ENCODE data around the gene RHOB. TPM values are rescaled to one million over a fixed set of nuclear protein-coding genes. Genes with fewer than 3 reads are reported as not detected.
A peak's percentile ranks its signal among the peaks of the same experiment; 100 is the strongest.

RHOB gene
- total RNA-seq, 4 donors from 2014 or later = 809 to 1,532 (median 1,203) TPM

DNA sequence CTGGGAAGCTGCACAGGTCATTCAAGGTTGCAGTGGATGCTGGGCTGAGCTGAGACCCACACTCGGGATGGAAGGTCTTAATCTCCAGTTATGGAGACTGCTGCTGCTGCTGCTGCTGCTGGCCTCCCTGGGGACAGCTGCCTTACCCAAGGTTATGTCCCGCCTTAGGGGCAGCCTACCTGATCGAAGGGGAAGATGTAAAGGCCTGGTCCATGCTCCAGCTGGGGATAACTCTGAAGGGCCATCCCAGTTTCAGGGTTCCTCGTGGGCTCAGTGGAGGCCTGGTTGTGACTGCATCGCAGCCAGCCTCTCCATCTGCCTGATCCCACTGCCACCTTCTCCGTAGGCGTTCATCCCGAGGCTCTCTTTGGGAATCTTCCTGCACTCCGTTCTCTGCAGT is 33.0 kb downstream of the RHOB start:
- Histone ChIP-seq H3K9me3 (no peaks in the 10 kb centered on the region), H3K4me1 (peaks cover 0 to 39% (median 27%) of the 10 kb centered on the region in 4 donors), H3K27me3 (no peaks in the 10 kb centered on the region), H3K27ac (replicated peaks in 1 of 4) (no peak overlapping the region), H3K4me3 (no peak overlapping the region), H3K36me3 (no peaks in the 10 kb centered on the region)
- TF ChIP-seq, protein P1, sequence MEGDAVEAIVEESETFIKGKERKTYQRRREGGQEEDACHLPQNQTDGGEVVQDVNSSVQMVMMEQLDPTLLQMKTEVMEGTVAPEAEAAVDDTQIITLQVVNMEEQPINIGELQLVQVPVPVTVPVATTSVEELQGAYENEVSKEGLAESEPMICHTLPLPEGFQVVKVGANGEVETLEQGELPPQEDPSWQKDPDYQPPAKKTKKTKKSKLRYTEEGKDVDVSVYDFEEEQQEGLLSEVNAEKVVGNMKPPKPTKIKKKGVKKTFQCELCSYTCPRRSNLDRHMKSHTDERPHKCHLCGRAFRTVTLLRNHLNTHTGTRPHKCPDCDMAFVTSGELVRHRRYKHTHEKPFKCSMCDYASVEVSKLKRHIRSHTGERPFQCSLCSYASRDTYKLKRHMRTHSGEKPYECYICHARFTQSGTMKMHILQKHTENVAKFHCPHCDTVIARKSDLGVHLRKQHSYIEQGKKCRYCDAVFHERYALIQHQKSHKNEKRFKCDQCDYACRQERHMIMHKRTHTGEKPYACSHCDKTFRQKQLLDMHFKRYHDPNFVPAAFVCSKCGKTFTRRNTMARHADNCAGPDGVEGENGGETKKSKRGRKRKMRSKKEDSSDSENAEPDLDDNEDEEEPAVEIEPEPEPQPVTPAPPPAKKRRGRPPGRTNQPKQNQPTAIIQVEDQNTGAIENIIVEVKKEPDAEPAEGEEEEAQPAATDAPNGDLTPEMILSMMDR (IDR thresholded peaks at IDR 0.05) = no peak
- TF ChIP-seq POLR2A (IDR thresholded peaks at IDR 0.05; ENCODE audit: low read depth) (no peak), EP300 (IDR thresholded peaks at IDR 0.05) (no peak), POLR2AphosphoS5 (IDR thresholded peaks at IDR 0.05) (no peak)
- WGBS = 86% methylated on average over 7 of the region's 9 CpGs
- intact Hi-C loops (cut with DNase I) = no loop called here
- no peak for DNase-seq (ENCODE audit: extremely low spot score)

- Histone ChIP-seq H3K36me3 (no peaks in the 10 kb centered on the region), H3K27ac (replicated peaks in 1 of 4) (no peak overlapping the region), H3K4me3 (no peak overlapping the region), H3K27me3 (no peaks in the 10 kb centered on the region), H3K9me3 (no peaks in the 10 kb centered on the region), H3K4me1 (peaks cover 0 to 48% (median 30%) of the 10 kb centered on the region in 4 donors)
- DNase-seq (ENCODE audit: extremely low spot score) = no peak
- intact Hi-C loops (cut with DNase I) = no loop called here
- TF ChIP-seq, protein P1 (IDR thresholded peaks at IDR 0.05) = no peak
- no peak for TF ChIP-seq EP300 (IDR thresholded peaks at IDR 0.05)
- TF ChIP-seq POLR2A (IDR thresholded peaks at IDR 0.05; ENCODE audit: low read depth) = no peak
- TF ChIP-seq POLR2AphosphoS5 (IDR thresholded peaks at IDR 0.05) = no peak
- 73% methylated on average over 4 of the region's 4 CpGs for WGBS
These were observed 34.0 kb downstream of the RHOB start for GRCh38 chr2:20480913-20481312.

DNA sequence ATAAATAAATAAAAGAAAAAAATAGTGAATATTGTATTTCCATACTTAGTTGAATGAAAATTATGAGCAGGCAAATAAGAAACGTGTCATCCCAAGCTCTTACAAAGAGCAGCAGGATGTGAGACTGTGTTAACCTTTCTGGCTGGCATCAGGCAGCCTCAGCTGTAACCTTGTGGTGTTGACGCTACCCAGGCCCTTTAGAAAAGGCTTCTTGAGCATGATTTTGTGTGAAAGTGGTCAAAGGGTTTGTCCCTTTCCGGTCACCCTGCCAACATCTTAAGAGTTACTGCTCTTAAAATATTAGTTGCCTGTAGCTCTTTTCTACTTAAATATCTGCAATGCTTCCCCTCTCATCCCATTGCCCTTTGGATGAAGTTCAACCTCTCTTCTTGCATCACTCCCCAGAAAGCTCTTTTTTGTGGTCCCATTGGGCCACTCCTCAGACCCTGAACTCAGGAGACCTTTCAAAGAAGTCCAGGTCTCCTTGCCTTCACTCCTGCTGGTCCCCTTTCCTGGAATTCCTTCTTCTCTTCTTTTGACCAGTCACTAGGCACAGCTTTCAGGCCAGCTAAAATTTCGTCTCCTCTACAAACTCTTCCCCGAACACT is 35.0 kb downstream of the RHOB start:
- Histone ChIP-seq H3K4me3 (no peak overlapping the region), H3K4me1 (peaks cover 0 to 48% (median 30%) of the 10 kb centered on the region in 4 donors), H3K9me3 (no peaks in the 10 kb centered on the region), H3K36me3 (no peaks in the 10 kb centered on the region), H3K27me3 (no peaks in the 10 kb centered on the region), H3K27ac (replicated peaks in 1 of 4) (peak overlapping the region; percentile 22 to 66 (median 48))
- TF ChIP-seq POLR2A (IDR thresholded peaks at IDR 0.05; ENCODE audit: low read depth) (no peak), EP300 (IDR thresholded peaks at IDR 0.05) (no peak), POLR2AphosphoS5 (IDR thresholded peaks at IDR 0.05) (no peak)
- TF ChIP-seq, protein P1 (IDR thresholded peaks at IDR 0.05) = no peak
- intact Hi-C loops (cut with DNase I) = no loop called here
- no peak for DNase-seq (ENCODE audit: extremely low spot score)
- WGBS = 89% methylated on average over 5 of the region's 5 CpGs

DNA sequence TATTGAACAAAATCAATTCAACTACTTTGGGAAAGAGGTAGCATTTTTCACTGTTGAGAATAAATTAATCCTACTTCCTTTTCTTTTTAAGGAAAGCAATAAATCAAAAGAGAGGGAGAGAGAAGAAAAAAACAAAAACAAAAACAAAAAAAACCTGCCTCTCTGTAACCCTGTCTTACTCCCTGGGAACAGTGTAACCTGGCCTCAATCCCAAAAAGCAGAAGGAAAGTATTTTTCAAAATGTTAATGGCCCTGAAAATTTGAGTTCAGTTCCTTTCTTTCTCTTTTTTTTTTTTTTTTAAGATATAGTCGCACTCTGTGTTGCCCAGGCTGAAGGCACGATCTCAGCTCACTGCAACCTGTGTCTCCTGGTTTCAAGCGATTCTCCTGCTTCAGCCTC is 35.9 kb downstream of the RHOB start:
- intact Hi-C loops (cut with DNase I) = no loop called here
- Histone ChIP-seq H3K36me3 (no peaks in the 10 kb centered on the region), H3K4me1 (peaks cover 0 to 48% (median 30%) of the 10 kb centered on the region in 4 donors), H3K27me3 (no peaks in the 10 kb centered on the region), H3K9me3 (no peaks in the 10 kb centered on the region), H3K27ac (replicated peaks in 1 of 4) (peak overlapping the region; percentile 54 to 69 (median 66)), H3K4me3 (no peak overlapping the region)
- no peak for TF ChIP-seq EP300 (IDR thresholded peaks at IDR 0.05)
- DNase-seq (ENCODE audit: extremely low spot score) = no peak
- 90% methylated on average over 3 of the region's 3 CpGs for WGBS

GRCh38 chr2:20483194-20483895 is 36.5 kb downstream of the RHOB start:
- WGBS = 90% methylated on average over 7 of the region's 7 CpGs
- no peaks in the 10 kb centered on the region for H3K27me3 ChIP-seq
- peaks cover 1 to 50% (median 32%) of the 10 kb centered on the region in 4 donors for H3K4me1 ChIP-seq
- peak; percentile 94 for DNase-seq (ENCODE audit: extremely low spot score)
- peak; percentile 66 to 69 for TF ChIP-seq POLR2AphosphoS5 (IDR thresholded peaks at IDR 0.05)
- no peak for TF ChIP-seq POLR2A (IDR thresholded peaks at IDR 0.05; ENCODE audit: low read depth)
- TF ChIP-seq EP300 (IDR thresholded peaks at IDR 0.05) = no peak
- TF ChIP-seq, protein P1 (IDR thresholded peaks at IDR 0.05) = no peak
- intact Hi-C loops (cut with DNase I) = no loop called here
- no peak overlapping the region for H3K4me3 ChIP-seq
- no peaks in the 10 kb centered on the region for H3K9me3 ChIP-seq
- H3K27ac ChIP-seq (replicated peaks in 1 of 4) = peak overlapping the region; percentile 64 to 69 (median 66)
- H3K36me3 ChIP-seq = no peaks in the 10 kb centered on the region
